NB4 (cell line): ENCODE results near the gene SCMH1.

Experiments
- CTCF ChIP-seq: IDR thresholded peaks from one replicate; pipeline ENCODE4 v1.5.1; 2012; ENCODE audit warnings: low read depth, low read length
- MAX ChIP-seq: IDR thresholded peaks from 2 replicates; pipeline ENCODE4 v1.6.1; 2011; ENCODE audit warnings: low read depth, low read length
- POLR2A ChIP-seq: IDR thresholded peaks from 2 replicates; pipeline ENCODE4 v1.6.1; 2011; ENCODE audit warnings: mild to moderate bottlenecking; ENCODE audit not compliant: insufficient read length; ENCODE audit errors: extremely low read depth

GRCh38 chr1:41153750-41154274, 88.3 kb downstream of the SCMH1 start:
- TF ChIP-seq CTCF, result no peak
- TF ChIP-seq POLR2A, result no peak
- TF ChIP-seq MAX, result no peak
